ENCODE measurements around the gene CRYL1. TPM values are rescaled to one million over a fixed set of nuclear protein-coding genes. Genes with fewer than 3 reads are reported as not detected.

The CRYL1 gene
- polyA plus RNA-seq, 1 donor from 2014 or later, result 10.6 TPM

- Histone ChIP-seq H3K4me2 (ENCODE audit: low read length) (no peak overlapping the region), H3K27me3 (ENCODE audit: insufficient read depth, low read depth, low read length) (no peaks in the 10 kb centered on the region), H3K27ac (ENCODE audit: low read length) (no peak overlapping the region), H3K36me3 (ENCODE audit: insufficient read depth, low read length) (no peaks in the 10 kb centered on the region), H3F3A (ENCODE audit: insufficient read depth, low read length, poor library complexity, severe bottlenecking) (no peaks in the 10 kb centered on the region), H3K9me2 (ENCODE audit: insufficient read depth, low read length) (no peaks in the 10 kb centered on the region), H3K9me3 (ENCODE audit: low read length) (no peaks in the 10 kb centered on the region), H4K20me1 (ENCODE audit: insufficient read depth) (no peaks in the 10 kb centered on the region), H3K9ac (ENCODE audit: low read length) (no peak overlapping the region), H3K4me3 (ENCODE audit: low read length) (no peak overlapping the region), H2AFZ (ENCODE audit: low read depth, low read length) (no peak overlapping the region), H3K79me2 (replicated peaks; ENCODE audit: insufficient read depth, low read length) (no peaks in the 10 kb centered on the region)
- TF ChIP-seq EP300 (conservative IDR thresholded peaks at IDR 0.05; ENCODE audit: poor library complexity, severe bottlenecking), result no peak
- no peak for TF ChIP-seq TAF1 (IDR thresholded peaks at IDR 0.05; ENCODE audit: low read depth)
- no peak for TF ChIP-seq RAD21 (conservative IDR thresholded peaks at IDR 0.05)
- no peak for TF ChIP-seq EZH2 (IDR thresholded peaks at IDR 0.05; ENCODE audit: borderline replicate concordance, insufficient read depth, low read length, poor library complexity, severe bottlenecking)
- TF ChIP-seq CTCF (IDR thresholded peaks at IDR 0.05; ENCODE audit: poor library complexity, severe bottlenecking), result no peak
- TF ChIP-seq MXI1 (conservative IDR thresholded peaks at IDR 0.05; ENCODE audit: poor library complexity, severe bottlenecking), result no peak
- no peak for TF ChIP-seq REST (IDR thresholded peaks at IDR 0.05; ENCODE audit: borderline replicate concordance)
- no peak for TF ChIP-seq POLR2AphosphoS5 (IDR thresholded peaks at IDR 0.05)
- TF ChIP-seq SMC3 (conservative IDR thresholded peaks at IDR 0.05; ENCODE audit: poor library complexity), result no peak
Observed at GRCh38 chr13:20387441-20387971, 138.2 kb downstream of the CRYL1 start.

GRCh38 chr13:20387006-20387405 lies 138.7 kb downstream of the CRYL1 start:
- no peak for TF ChIP-seq REST (IDR thresholded peaks at IDR 0.05; ENCODE audit: borderline replicate concordance)
- no peak for TF ChIP-seq EP300 (conservative IDR thresholded peaks at IDR 0.05; ENCODE audit: poor library complexity, severe bottlenecking)
- TF ChIP-seq MXI1 (conservative IDR thresholded peaks at IDR 0.05; ENCODE audit: poor library complexity, severe bottlenecking), result no peak
- no peak for TF ChIP-seq POLR2AphosphoS5 (IDR thresholded peaks at IDR 0.05)
- no peak for TF ChIP-seq CTCF (IDR thresholded peaks at IDR 0.05; ENCODE audit: poor library complexity, severe bottlenecking)
- no peak overlapping the region for H3K9ac ChIP-seq (ENCODE audit: low read length)
- H3K36me3 ChIP-seq (ENCODE audit: insufficient read depth, low read length), result no peaks in the 10 kb centered on the region
- H3K4me2 ChIP-seq (ENCODE audit: low read length), result no peak overlapping the region
- no peak overlapping the region for H3K27ac ChIP-seq (ENCODE audit: low read length)
- no peaks in the 10 kb centered on the region for H3K27me3 ChIP-seq (ENCODE audit: insufficient read depth, low read depth, low read length)
- H3K9me2 ChIP-seq (ENCODE audit: insufficient read depth, low read length), result no peaks in the 10 kb centered on the region
- no peaks in the 10 kb centered on the region for H3F3A ChIP-seq (ENCODE audit: insufficient read depth, low read length, poor library complexity, severe bottlenecking)
- H3K9me3 ChIP-seq (ENCODE audit: low read length), result no peaks in the 10 kb centered on the region
- H4K20me1 ChIP-seq (ENCODE audit: insufficient read depth), result no peaks in the 10 kb centered on the region
- no peaks in the 10 kb centered on the region for H3K79me2 ChIP-seq (replicated peaks; ENCODE audit: insufficient read depth, low read length)
- H3K4me3 ChIP-seq (ENCODE audit: low read length), result no peak overlapping the region
- H2AFZ ChIP-seq (ENCODE audit: low read depth, low read length), result no peak overlapping the region

All from neural cell (in vitro differentiated cells).